RPMI7951 (cell line): ENCODE measurements around the gene FOXC1. TPM values are rescaled to one million over a fixed set of nuclear protein-coding genes. Genes with fewer than 3 reads are reported as not detected.

Experiments used
- DNase-seq: peaks from one replicate; pipeline ENCODE4 v3.0.0-alpha.2; 2012; ENCODE audit warnings: low read depth
- total RNA-seq: library from RNA; depleted of rRNA; stranded (reverse); fragments of >200 nt; shearing (Covaris generic); gene quantifications from 2 replicates; pipeline ENCODE4 v1.2.3, GENCODE V29; 2014

The FOXC1 gene
- total RNA-seq, 1 experiment from 2014 or later = 2.0 TPM

DNA sequence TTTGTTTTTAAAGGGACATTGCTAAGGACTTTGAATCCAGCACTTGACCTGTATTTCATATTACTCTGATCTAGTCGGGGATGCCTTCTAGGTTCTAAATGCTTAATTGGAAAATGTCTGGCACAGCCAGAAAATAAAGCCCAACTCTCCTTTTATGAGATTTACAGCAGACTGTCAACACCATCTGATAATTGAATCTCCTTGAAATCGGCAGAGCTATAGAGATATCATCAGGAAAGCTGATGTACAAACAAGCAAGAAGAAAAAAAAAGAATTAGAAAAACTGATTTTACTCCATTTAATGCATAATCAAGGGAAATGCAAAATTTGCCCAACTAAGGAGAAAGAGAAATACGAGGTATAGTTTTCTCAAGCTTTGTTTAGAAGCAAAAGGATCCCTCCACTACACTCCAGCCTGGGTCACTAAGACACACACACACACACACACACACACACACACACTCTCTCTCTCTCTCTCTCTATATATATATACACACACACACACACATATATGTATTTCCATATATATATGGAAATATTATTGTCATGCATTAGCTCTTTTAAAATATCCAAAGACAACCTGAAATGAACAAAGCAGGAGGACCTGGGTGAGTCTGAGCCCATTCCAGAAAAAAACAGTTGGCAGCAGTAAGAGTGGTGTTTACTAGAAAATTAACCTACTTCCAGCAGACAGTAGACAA lies 9.5 kb upstream of the FOXC1 start:
- no peak for DNase-seq

- no peak for DNase-seq
Observed at GRCh38 chr6:1600764-1601157, 9.0 kb upstream of the FOXC1 start.

GRCh38 chr6:1601158-1602048 lies 8.3 kb upstream of the FOXC1 start:
- no peak for DNase-seq

- no peak for DNase-seq
Observed at GRCh38 chr6:1602049-1602713, 7.5 kb upstream of the FOXC1 start.

DNA sequence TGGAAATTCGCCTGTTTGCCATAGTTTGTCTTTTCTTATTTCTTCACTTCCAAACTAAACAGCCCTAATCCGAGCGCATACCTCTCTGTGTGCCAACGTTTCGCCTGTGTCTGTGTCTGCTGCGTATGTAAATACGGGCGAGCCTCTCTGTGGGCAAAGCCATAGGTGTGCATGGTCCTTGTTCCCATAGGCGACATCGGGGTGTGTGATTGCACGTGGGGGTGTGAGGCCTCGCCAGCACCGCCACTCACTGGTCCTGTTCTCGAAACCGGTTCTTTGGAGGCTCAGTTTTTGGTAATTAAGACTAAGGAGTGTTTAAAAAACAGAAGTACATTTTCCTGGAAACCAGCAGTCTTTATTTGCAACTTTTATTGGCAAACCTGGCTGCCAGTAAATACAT lies 6.0 kb upstream of the FOXC1 start:
- no peak for DNase-seq

DNA sequence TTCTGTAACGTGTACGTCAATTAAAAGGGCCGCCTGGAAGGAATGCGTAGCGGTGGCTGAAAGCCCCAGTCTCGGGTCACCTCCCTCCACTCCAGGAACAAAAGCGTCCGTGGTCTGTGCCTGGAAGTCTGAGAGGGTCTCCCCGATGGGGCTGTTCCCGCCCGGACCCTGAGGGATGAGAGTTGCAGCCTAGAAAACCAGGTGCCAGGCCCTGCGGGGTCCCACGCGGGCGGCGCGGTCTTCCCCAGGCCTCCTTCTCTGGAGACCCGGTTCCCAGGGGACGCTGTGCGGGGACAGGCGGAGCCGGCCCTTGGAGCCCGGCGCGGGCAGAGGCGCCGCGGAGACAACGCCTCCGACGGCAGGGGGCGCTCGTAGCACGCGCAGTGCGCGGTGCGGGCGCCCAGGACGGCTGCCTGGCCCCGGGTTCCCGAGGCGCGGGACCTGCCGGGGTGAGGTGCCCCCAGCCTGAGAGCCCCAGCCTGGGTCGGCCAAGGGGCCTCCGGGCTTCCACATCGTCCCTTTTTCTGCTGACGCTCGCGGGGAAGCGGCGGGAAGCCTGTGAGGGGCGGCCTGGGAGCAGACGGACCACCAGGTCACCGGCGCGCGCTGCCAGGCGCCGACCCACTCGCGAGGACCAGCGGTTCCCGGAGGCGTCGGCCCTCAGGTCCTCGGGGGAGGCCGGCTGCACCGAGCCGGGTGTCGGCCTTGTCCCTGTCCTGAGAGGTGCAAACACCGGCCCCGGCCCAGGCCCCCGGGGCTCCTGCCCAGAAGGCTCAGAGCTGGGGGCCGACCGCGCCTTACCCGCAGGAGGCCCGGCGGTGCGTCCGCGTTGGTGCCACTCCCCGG lies 5.3 kb upstream of the FOXC1 start:
- peak; percentile 52 for DNase-seq

- DNase-seq = no peak
Observed at GRCh38 chr6:1605004-1605892, 4.5 kb upstream of the FOXC1 start.

DNA sequence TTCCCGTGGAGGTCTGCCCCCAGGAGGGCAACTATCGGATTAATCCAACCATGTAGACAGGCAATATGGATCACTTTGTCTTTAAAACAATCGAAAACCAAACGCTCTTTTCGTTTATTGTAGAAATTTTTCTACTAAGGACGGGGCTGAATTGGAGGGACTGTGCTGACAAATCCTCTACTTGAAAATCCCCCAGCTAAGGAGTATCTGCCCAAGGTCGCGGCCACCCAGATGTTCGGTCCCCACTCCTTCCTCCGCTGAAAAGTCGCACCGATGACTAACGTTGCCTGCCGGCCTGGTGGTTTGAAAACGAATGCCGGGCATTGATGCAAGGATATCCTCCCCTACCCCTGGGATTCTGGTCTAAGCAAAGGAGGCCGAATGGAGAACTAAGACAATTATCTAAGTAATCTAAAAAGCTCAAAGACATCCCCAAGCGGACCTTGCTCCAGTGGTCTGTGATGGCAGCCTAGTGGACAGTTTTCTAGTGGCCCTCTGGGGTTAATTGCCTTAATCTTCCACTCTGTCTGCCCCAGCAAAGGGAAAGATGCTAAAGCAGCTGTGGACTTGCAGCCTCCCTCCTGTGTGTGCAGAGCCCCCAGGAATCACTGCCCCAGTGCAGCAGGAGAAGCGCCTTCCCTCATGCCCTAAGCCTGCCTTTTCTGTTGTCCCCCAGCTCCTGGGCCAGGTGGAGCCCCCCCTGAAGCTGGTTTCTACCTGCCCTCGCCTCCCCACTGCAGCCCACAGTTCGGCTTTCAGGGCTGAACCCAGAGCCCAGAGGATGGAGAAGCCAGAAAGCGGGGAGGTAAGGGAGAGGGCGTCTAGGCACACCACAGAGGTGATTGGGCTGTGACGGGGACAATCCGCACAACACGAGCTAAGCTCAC lies 3.6 kb upstream of the FOXC1 start:
- DNase-seq = no peak

DNA sequence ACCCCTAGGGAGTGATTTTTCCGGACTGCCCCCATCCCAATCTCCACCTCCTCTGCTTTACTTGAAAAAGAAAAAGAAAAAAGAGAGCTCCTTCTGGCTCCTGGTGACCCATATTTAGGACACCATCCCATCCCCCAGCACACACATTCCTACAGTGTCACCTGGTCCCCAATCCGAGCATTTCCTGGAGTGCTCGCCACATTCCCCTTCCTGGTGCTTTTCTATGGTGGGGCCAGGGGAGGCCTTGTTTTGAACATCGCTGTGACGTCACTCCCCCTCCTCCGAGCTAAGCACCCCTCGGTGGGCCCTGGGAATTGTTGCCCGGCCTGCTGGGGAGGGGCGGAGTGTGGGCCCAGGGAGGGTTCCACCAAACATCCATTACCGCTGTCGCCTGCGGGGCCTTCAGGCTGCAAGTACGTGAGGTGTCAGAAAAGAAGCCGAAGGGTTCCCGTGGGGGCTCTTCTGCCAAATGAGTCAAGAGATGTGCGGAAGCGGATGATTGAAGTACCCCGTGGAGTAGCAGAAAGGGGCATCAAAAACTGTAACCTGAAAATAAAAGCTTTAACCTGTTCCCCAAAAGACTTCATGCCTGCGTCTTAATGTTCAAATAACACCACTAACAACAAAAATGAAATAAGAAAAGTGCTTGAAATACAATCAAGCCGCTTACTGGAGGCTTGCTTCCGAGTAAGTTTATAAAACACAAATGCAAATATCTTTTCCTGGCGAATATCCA lies 2.8 kb upstream of the FOXC1 start:
- DNase-seq = no peak

DNA sequence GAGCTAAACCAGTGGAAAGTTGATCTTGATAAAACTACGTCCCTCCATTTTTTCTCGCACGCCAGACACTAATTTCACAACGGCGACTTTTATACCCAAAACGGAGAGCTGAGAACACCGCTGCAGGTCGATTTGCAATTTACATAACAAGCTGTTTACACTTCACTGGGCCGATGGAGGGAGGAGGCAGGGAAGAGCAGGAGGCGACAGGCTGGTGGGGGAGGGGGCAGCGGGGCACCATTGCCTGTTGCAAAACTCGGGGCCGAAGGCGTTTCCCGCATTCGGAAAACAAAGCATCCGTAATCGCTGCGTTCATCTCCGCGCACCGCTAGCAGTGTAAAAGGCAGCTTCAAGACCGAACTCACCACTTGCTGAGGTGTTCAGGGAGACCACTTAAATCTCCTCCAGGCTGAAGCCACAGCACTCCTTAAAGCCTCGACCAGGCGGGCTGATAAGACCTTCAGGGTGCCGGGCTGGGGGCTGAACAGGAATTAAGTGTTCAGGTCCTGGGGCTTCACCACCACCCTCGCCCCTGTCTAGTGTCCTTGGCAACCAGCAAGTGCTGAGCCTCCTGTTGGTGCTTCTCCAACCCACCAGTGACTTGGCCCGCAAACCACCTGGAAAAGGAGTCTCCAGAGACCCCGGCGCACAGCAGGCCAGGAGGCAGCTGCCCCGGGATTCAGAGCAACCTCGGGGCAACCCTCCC lies 2.0 kb upstream of the FOXC1 start:
- DNase-seq = no peak

DNA sequence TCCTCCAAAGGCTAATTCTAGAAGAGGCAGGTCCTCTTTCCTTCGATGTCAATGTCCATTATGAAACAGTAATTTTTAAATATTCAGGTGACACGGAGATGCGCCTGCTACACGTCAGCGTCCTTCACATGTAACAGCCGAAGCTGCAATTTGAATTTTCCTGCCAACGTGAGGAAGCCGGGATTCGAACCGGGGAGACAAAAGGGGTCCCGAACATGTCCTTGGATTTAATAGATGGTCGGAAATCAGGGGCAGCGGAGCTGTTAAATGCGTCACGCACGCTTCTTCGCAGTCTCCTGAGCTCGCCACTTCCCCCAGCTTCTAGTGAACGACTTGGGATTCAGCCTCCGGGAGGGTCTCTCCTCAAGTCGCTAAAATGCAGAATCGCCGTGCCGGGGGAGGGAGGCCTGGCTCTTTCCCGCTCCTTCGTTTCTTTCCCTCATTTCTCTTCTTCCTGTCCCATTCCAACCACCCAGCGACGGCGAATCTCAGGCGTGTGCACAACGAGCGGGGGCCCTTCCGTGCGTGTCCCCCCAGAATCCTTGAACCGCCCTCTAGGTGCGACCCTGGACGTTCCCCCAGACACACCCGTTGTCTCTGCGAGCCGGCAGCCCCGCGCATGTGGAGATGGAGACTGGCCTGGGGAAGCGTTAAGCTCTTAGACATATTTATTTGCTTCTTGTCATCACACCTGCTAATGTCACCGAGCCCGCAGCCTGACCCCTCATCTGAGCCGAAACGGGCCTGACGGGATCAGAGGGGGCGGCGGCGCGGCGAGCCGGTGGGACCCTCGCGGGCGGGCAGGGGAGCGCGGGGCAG lies 1.3 kb upstream of the FOXC1 start:
- DNase-seq = no peak

DNA sequence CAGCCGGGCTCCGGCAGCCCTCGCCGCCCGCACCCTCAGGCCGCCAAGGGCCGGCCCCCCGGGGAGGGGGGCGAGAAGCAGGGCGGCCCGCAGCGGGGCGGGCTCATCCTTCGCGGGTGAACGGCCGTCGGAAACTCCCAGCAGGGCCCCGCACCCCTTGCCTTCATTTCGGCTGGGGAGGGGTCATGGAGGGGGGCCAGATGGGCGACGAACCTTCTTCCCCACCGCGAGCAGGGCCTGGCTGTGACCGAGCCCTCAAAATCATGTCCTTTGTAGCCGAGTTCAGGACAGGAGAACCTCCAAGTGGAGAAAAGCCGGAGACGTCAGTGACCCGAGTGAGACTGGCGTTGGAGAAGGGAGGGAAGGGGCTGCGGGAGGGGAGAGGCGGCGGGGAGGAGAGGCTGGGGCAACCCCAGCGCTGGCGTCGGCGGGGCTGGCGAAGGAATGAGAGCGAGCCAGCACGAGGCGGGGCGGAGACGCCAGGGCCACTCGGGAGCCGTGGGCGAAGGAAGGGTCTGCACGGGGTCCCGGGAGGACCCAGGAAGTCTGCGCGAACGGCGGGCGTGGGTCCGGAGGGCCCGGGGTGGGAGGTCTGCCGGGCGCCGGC lies 571 bp upstream of the FOXC1 start:
- no peak for DNase-seq

GRCh38 chr6:1610497-1611321 lies 994 bp downstream of the FOXC1 start:
- DNase-seq = peak; percentile 53

DNA sequence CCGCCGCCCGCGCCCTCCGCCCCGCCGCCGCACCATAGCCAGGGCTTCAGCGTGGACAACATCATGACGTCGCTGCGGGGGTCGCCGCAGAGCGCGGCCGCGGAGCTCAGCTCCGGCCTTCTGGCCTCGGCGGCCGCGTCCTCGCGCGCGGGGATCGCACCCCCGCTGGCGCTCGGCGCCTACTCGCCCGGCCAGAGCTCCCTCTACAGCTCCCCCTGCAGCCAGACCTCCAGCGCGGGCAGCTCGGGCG lies 1.5 kb downstream of the FOXC1 start:
- peak; percentile 36 for DNase-seq

DNA sequence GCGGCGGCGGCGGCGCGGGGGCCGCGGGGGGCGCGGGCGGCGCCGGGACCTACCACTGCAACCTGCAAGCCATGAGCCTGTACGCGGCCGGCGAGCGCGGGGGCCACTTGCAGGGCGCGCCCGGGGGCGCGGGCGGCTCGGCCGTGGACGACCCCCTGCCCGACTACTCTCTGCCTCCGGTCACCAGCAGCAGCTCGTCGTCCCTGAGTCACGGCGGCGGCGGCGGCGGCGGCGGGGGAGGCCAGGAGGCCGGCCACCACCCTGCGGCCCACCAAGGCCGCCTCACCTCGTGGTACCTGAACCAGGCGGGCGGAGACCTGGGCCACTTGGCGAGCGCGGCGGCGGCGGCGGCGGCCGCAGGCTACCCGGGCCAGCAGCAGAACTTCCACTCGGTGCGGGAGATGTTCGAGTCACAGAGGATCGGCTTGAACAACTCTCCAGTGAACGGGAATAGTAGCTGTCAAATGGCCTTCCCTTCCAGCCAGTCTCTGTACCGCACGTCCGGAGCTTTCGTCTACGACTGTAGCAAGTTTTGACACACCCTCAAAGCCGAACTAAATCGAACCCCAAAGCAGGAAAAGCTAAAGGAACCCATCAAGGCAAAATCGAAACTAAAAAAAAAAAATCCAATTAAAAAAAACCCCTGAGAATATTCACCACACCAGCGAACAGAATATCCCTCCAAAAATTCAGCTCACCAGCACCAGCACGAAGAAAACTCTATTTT lies 2.0 kb downstream of the FOXC1 start:
- DNase-seq = peak; percentile 44
